SU-DHL-6 (cell line): ENCODE measurements around the gene NCOA1.

ENCODE experiments used
- CTCF ChIP-seq: fragments of 200-600 bp; sonication (generic); IDR thresholded peaks from one replicate; pipeline ENCODE4 v1.5.1; 2017; ENCODE audit warnings: antibody characterized with exemption, mild to moderate bottlenecking, low read length, moderate library complexity; ENCODE audit not compliant: insufficient read depth, poor library complexity, severe bottlenecking
- EZH2phosphoT487 ChIP-seq: fragments of 200-600 bp; sonication (generic), shearing (Covaris generic); conservative IDR thresholded peaks from 2 replicates; pipeline ENCODE4 v1.6.1; 2018; ENCODE audit warnings: mild to moderate bottlenecking, antibody characterized with exemption, low read length, moderate library complexity, mixed read lengths

DNA sequence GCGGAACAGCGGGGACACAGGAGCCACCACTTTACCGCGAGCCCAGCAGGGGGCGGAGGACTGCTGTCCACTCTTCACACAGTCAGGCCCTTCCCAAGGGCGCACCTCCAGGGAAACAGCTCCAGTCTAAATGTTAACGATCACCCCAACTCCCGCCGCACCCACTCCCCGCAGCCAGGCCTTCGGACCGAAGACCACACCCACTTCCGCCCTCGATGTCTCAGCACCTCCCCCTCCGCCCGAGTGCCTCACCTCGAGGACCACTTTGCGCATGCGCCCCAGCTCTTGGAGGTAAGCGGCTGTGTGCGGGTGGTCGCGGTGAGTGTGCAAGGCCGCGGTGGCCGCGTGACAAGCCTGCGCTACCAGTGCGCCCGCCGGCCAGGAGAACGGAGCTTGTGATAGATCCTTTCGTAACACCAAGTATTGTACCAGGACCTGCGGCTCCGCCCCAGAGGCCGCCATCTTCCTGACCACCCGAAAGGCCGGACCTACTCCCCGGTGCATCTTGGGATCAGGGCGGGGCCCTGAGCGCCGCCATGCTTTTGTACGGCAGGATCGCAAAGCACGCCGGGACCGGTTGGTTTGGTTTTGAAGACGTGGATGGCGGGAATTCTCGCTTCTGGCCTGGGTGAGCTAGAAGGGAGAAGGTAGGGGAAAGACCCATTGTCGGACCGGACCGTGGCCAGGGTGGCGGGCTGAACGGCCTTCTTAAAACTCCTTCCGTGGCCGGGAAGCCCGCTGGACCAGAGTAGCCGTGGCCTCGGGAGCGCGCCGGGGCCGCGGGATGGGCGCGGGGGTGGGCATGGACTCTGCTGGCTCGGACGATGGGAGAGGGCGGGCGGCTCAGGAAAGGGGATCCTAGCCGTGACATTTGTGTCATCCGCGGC lies 302.1 kb downstream of the NCOA1 start, which contains the start of the genes CENPO and PTRHD1:
- TF ChIP-seq CTCF (no peak), EZH2phosphoT487 (no peak)
